Mesenteric fat pad (tissue), 1 donor: ENCODE measurements around the gene DCAF6. TPM values are rescaled to one million over a fixed set of nuclear protein-coding genes. Genes with fewer than 3 reads are reported as not detected.

Experiments
- DNase-seq: peaks from one replicate; pipeline ENCODE4 v3.0.0-alpha.2; 2020; ENCODE audit warnings: low spot score
- microRNA-seq: library from miRNA; unstranded; fragments of <30 nt; microRNA quantifications from one replicate; pipeline ENCODE4 v1.2.0, GENCODE V29; 2020; ENCODE audit warnings: borderline number of aligned reads
- total RNA-seq: library from RNA; stranded (reverse); fragmentation: NEBNext Ultra II Directional; extraction: Animal tissue kit (Norgen Biotek cat#: 25700); gene quantifications from one replicate; pipeline ENCODE4 v1.2.1, GENCODE V29; 2021
- donor health status: DM: yes; HTN: yes; CAD: no.

DCAF6 gene
- total RNA-seq, 1 donor from 2014 or later, result 54.6 TPM

- no peak for DNase-seq
Measured at GRCh38 chr1:168100315-168101002, 164.0 kb downstream of the DCAF6 start.

GRCh38 chr1:168101336-168101735 is 164.9 kb downstream of the DCAF6 start:
- no peak for DNase-seq

DNA sequence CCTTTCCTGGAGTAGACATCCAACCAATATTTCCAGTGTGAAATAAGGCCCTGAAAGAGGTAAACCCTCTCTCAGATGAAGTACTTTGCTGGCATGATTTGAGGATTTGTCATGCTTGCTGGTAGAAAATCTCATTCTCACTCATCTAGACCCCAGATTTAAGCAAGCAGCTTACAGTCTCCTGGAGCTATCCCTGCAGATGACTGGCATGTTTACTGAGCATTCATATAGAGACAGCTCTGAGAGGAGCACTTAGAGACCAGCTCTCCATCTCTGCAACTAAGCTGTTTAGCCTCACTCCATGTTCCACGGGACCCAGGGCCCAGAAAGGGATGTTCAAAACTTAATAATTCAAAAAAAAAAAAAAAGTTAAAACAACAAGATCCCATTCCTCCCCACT is 166.0 kb downstream of the DCAF6 start:
- DNase-seq, result no peak

- DNase-seq, result no peak
Measured at GRCh38 chr1:168104535-168104934, 168.1 kb downstream of the DCAF6 start.

GRCh38 chr1:168105846-168106245 is 169.4 kb downstream of the DCAF6 start:
- DNase-seq, result no peak

- DNase-seq, result no peak
Measured at GRCh38 chr1:168106274-168106673, 169.8 kb downstream of the DCAF6 start.

DNA sequence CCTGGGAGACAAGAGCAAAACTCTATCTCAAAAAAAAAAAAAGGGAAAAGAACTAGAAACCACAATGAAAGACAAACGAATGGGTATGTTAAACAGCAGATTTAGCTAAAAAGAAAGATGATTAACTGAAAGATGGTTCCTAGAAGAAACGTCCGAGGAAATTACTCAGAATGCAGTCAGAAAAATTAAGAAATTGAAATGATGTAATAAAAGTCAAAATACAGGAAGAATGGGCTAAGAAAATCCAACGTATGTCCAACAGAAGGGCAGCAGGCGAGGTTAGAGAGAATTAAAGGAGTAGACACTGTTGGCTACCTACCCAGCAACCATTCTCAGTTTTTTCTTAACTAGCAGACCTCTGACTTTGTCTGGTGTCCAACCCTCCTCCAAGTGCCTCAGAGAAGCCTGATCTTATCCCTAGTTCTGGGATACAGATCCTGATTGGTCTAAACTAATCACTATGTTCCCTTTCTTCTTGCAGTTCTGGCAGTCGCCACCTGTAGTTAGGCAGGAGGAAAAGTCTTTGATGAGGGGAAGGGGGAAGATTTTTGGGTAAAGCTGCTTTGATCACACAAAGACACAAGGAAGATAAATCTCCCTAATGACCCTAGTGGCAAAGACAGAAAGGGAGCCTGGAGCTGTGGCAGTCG is 174.5 kb downstream of the DCAF6 start:
- no peak for DNase-seq

- no peak for DNase-seq
Measured at GRCh38 chr1:168112673-168113305, 176.3 kb downstream of the DCAF6 start.

DNA sequence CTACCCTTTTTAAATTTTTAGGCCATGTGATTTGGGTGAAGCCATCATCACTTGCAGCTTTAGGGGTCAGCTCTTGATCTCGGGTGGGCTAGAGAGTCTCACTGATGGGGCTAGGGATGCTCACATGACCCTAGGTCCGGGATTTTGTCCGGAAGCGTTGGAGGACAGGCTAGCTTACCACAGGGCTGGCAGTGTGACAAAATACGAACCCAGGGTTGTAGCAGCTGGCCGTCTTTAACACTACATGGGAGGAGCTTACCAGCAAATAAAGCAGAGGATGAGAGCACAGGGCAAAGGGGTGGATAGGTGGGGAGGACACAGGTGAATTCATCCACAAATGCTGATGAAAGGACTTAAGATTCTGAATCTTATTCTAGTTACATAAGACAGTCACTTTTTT is 178.4 kb downstream of the DCAF6 start:
- no peak for DNase-seq

DNA sequence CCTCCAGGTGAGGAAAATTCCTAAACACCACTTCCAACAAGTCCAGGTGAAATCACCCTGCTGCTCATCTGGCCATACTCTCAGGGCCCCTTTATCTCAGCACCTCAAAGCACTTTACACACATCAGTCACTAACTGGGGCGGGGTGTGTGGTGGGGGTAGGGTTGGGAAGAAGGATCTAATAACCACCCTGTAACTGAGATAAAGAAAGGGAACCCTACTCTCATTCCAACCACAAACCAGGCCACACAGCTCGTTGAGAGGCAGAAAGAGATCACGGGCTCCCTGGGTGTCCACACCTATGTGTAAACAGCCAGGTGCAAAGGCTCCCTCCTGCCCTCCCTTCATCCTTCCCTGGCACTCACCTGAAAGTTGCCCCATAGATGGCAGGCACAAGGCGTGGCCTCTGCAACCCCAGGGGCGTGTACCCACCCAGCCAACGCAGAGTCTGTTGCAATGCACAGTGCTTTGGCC is 179.9 kb downstream of the DCAF6 start:
- DNase-seq, result no peak

- no peak for DNase-seq
Measured at GRCh38 chr1:168119750-168120149, 183.3 kb downstream of the DCAF6 start.

DNA sequence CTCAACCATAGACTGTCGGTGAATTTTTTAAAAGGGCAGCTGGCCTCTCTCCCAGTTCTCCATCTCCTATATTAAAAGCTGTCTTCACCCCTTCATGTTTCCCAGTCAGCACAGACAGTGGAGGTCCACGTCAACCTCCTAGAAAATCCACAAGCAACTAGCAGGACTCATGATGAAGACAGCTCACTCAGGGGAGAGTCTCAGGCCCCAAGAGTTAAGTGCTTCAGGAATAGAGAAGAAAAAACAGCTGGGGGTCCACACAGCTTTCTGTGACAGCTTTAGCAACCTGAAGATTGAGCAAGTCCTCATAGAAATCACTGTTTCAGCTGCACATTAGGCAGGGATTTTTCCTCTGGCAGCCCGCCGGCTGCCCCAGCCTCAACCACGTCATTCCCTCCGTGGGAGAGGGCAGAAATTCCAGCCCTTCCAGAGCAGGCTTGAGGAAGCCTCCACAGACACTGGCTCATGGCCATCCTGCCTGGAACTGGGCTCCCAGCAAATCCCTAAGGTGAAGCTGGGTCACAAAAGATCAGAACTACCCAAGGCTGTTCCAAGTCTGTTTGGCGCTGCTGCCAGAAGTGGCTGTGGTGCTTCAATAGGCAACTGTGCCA is 185.0 kb downstream of the DCAF6 start:
- no peak for DNase-seq

DNA sequence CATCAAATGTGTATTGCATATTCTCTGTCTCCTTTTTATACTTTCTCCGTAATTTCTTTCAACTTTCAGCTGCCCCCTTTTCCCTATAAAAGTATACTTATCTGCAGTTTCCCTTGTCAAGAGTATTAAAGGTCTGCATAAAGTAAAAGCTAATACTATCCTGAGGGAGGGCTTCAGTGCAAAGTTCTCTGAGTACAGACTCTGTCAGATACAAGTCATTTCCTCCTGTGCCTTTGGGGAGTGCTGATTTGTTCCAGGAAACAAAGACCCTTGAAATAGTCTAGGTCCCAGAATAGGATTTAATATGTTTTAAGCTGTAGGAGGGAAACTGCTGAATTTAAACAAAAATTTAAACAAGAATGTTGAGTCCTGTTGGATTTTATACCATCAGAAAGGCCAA is 188.6 kb downstream of the DCAF6 start:
- no peak for DNase-seq

Small RNA genes within 50 kb of the gene (microRNA-seq; reads per million reads assigned to microRNA genes)
- not detected for gene MIR1255B2

Other genes starting within 250 kb of the DCAF6 start
- 132 TPM for gene MPZL1, start 214.7 kb upstream of the DCAF6 start, total RNA-seq
- 0.55 TPM for gene ADCY10, start 22.5 kb upstream of the DCAF6 start, total RNA-seq
- gene MPC2, start 389 bp downstream of the DCAF6 start, total RNA-seq, result 83.9 TPM
- gene GPR161, start 200.2 kb downstream of the DCAF6 start, total RNA-seq, result 6.2 TPM
- gene TIPRL, start 242.3 kb downstream of the DCAF6 start, total RNA-seq, result 29.9 TPM